HepG2 (cell line): ENCODE measurements around the gene DYRK2. TPM values are rescaled to one million over a fixed set of nuclear protein-coding genes. Genes with fewer than 3 reads are reported as not detected.

Experiments used
- ATAC-seq: fragments of 200-7000 bp; cut with Tn5 transposase; 3 replicates; pipeline ENCODE4 v1.9.1; 2020; ENCODE audit warnings: mild to moderate bottlenecking, moderate library complexity
- BruUV-seq: library from RNA; stranded (reverse); fragments of 400-500 nt; replicated peaks from 2 replicates; lab custom pipeline; 2021; lab: Mats Ljungman, UMichigan
- CTCF ChIA-PET: fragments of 300-600 bp; formaldehyde crosslinking; extraction: SDS; loops from one replicate; lab custom pipeline; 2021; ENCODE audit warnings: low total read pairs, inconsistent platforms, low intra/inter-chr PET ratio; lab: Yijun Ruan, JAX
- POLR2A ChIA-PET: fragments of 350-600 bp; sonication (Branson Sonifier 250); formaldehyde crosslinking; loops from one replicate; lab custom pipeline; 2020; ENCODE audit warnings: antibody characterized with exemption, inconsistent platforms; lab: Yijun Ruan, JAX
- DNase-seq: peaks from one replicate; pipeline ENCODE4 v3.0.0-alpha.2; 2015; ENCODE audit warnings: low spot score
- FAIRE-seq: peaks from 3 replicates; lab custom pipeline; 2011; peaks lifted over from hg19 to GRCh38; lab: Jason Lieb, UNC
- H2AFZ ChIP-seq: one replicate; pipeline ENCODE4 v1.6.1; 2011; ENCODE audit warnings: low read length, inconsistent platforms
- H3K27ac ChIP-seq: fragments of 300-600 bp; 3 replicates; pipeline ENCODE4 v1.8.0; 2011; ENCODE audit warnings: mixed run types, mild to moderate bottlenecking, mixed read lengths, low read length, inconsistent platforms; ENCODE audit not compliant: insufficient read depth; ENCODE audit errors: extremely low read length
- H3K27me3 ChIP-seq, 2 experiments: fragments of 200-600 bp in 1 of 2; 2 replicates in 1 of 2; 3 replicates in 1 of 2; pipeline versions ENCODE4 v1.6.0 to v1.8.0; 2011; ENCODE audit warnings: low read length in 2 of 2, mild to moderate bottlenecking in 2 of 2, moderate library complexity in 2 of 2, inconsistent platforms in 1 of 2; ENCODE audit not compliant: insufficient read depth in 2 of 2, control insufficient read depth in 1 of 2
- H3K36me3 ChIP-seq, 2 experiments: fragments of 200-600 bp in 1 of 2; replicated peaks in 1 of 2; 2 replicates in 1 of 2; 3 replicates in 1 of 2; pipeline versions ENCODE4 v1.5.1 to v1.8.0; 2011; ENCODE audit warnings: low read length in 2 of 2, inconsistent platforms in 1 of 2; ENCODE audit not compliant: insufficient read depth in 2 of 2, control insufficient read depth in 1 of 2
- H3K4me1 ChIP-seq: 2 replicates; pipeline ENCODE4 v1.5.1; 2012; ENCODE audit warnings: low read length, inconsistent platforms; ENCODE audit not compliant: insufficient read depth
- H3K4me2 ChIP-seq: 2 replicates; pipeline ENCODE4 v1.6.0; 2011; ENCODE audit warnings: low read depth, low read length, inconsistent platforms
- H3K4me3 ChIP-seq, 3 experiments: fragments of 200-600 bp in 1 of 3; sonication (generic), shearing (Covaris generic) in 1 of 3; replicated peaks in 1 of 3; 2 replicates each; pipeline ENCODE4 v1.5.1; 2011 to 2016; ENCODE audit warnings: low read length in 3 of 3, inconsistent platforms in 2 of 3, low read depth in 2 of 3, mild to moderate bottlenecking in 2 of 3, control low read depth in 1 of 3, mixed read lengths in 1 of 3; ENCODE audit not compliant: insufficient read depth in 1 of 3
- H3K79me2 ChIP-seq: one replicate; pipeline ENCODE4 v1.6.1; 2011; ENCODE audit warnings: low read length, inconsistent platforms; ENCODE audit not compliant: insufficient read depth
- H3K9ac ChIP-seq: 2 replicates; pipeline ENCODE4 v1.6.0; 2011; ENCODE audit warnings: mild to moderate bottlenecking, low read depth, low read length, inconsistent platforms; ENCODE audit not compliant: insufficient read depth
- H3K9me3 ChIP-seq: 2 replicates; pipeline ENCODE4 v1.5.1; 2012; ENCODE audit warnings: mild to moderate bottlenecking, low read length
- H4K20me1 ChIP-seq: 2 replicates; pipeline ENCODE4 v1.6.0; 2011; ENCODE audit warnings: inconsistent platforms, mild to moderate bottlenecking, low read length, moderate library complexity; ENCODE audit not compliant: insufficient read depth
- ESRRA ChIP-seq: sonication (generic); formaldehyde crosslinking; IDR thresholded peaks from 2 replicates; pipeline ENCODE4 v1.5.1; 2020; ENCODE audit warnings: mild to moderate bottlenecking, low read depth, missing genetic modification reagents
- MEF2D ChIP-seq: sonication (generic); formaldehyde crosslinking; IDR thresholded peaks from 2 replicates; pipeline ENCODE4 v1.5.1; 2020; ENCODE audit warnings: mild to moderate bottlenecking, missing genetic modification reagents
- MEIS2 ChIP-seq: sonication (generic); formaldehyde crosslinking; IDR thresholded peaks from 2 replicates; pipeline ENCODE4 v1.9.0; 2021; ENCODE audit warnings: mild to moderate bottlenecking, missing genetic modification reagents
- NFE2L1 ChIP-seq: sonication (generic); formaldehyde crosslinking; IDR thresholded peaks from 2 replicates; pipeline ENCODE4 v1.4.0; 2020; ENCODE audit warnings: missing genetic modification reagents, mild to moderate bottlenecking, borderline replicate concordance
- POLR2AphosphoS2 ChIP-seq: IDR thresholded peaks from 2 replicates; pipeline ENCODE4 v1.6.1; 2011; ENCODE audit warnings: low read depth, low read length, improper control_type of control experiment
- RERE ChIP-seq: IDR thresholded peaks from 2 replicates; pipeline ENCODE4 v1.6.1; 2016; ENCODE audit warnings: low read depth, missing genetic modification reagents, missing compliant biosample characterization
- STAG1 ChIP-seq: sonication (generic); formaldehyde crosslinking; IDR thresholded peaks from 2 replicates; pipeline ENCODE4 v1.4.0; 2020; ENCODE audit warnings: missing genetic modification reagents
- TCF7L2 ChIP-seq: IDR thresholded peaks from 2 replicates; pipeline ENCODE4 v1.6.1; 2011; ENCODE audit warnings: mild to moderate bottlenecking, low read depth, low read length, moderate library complexity
- ZBTB7B ChIP-seq: sonication (generic); formaldehyde crosslinking; IDR thresholded peaks from 2 replicates; pipeline ENCODE4 v1.4.0; 2020; ENCODE audit warnings: missing genetic modification reagents
- ZBTB8A ChIP-seq: sonication (generic); formaldehyde crosslinking; IDR thresholded peaks from 2 replicates; pipeline ENCODE4 v1.4.0; 2020; ENCODE audit warnings: mild to moderate bottlenecking, low read depth, missing genetic modification reagents, borderline replicate concordance
- ZNF234 ChIP-seq: sonication (generic); formaldehyde crosslinking; conservative IDR thresholded peaks from 2 replicates; pipeline ENCODE4 v1.5.1; 2020; ENCODE audit warnings: mild to moderate bottlenecking, missing genetic modification reagents
- ZNF652 ChIP-seq: IDR thresholded peaks from 2 replicates; pipeline ENCODE4 v1.6.1; 2016; ENCODE audit warnings: low read depth, borderline replicate concordance
- ZNF839 ChIP-seq: sonication (generic); formaldehyde crosslinking; IDR thresholded peaks from 2 replicates; pipeline ENCODE4 v1.4.0; 2020; ENCODE audit warnings: missing genetic modification reagents, mild to moderate bottlenecking, borderline replicate concordance
- ZSCAN29 ChIP-seq: sonication (generic); formaldehyde crosslinking; conservative IDR thresholded peaks from 2 replicates; pipeline ENCODE4 v1.4.0; 2020; ENCODE audit warnings: mild to moderate bottlenecking, missing genetic modification reagents
- WGBS: methylation state at CpG from one replicate; pipeline ENCODE4 v1.1.6; 2017; ENCODE audit warnings: low lambda C conversion rate; 5-methylcytosine and 5-hydroxymethylcytosine counted together
- in situ Hi-C: cut with HindIII; loops from 2 replicates; pipeline ENCODE4 v1.10.0; 2017; ENCODE audit warnings: low pct_unique_long_range_greater_than_20kb; ENCODE audit not compliant: extremely low pct_ligation_motif_present
- intact Hi-C: fragments of 100-400 bp; cut with micrococcal nuclease; formaldehyde crosslinking; loops from one replicate; pipeline ENCODE4 v1.10.0; 2022; ENCODE audit not compliant: unreplicated experiment
- polyA plus RNA-seq, 8 experiments: library from polyadenylated mRNA; depleted of rRNA in 3 of 8; stranded (reverse) in 7 of 8; unstranded in 1 of 8; fragments of >200 nt; fragmentation: Illumina TruSeq in 4 of 8; extraction: Trizol in 4 of 8; gene quantifications; 2 replicates each; pipeline versions ENCODE4 v1.2.1 to v1.2.3, GENCODE V29; 2011 to 2016; ENCODE audit warnings: low read depth in 4 of 8, missing spikeins in 1 of 8, mixed read lengths in 1 of 8; ENCODE audit not compliant: insufficient read depth in 1 of 8
- total RNA-seq, 5 experiments: library from RNA; depleted of rRNA; stranded (reverse); fragments of >200 nt; fragmentation: Illumina TruSeq; extraction: Trizol; gene quantifications; 2 replicates each; pipeline ENCODE4 v1.2.3, GENCODE V29; 2016; ENCODE audit warnings: low read depth in 1 of 5

DYRK2 gene
- total and polyA plus RNA-seq, 2 of the 13 experiments (the other 11 are each of a cell fraction or from before 2014, with no cell fraction given): 8.2 to 11.5 TPM

GRCh38 chr12:67659292-67659691 lies 10.7 kb downstream of the DYRK2 start:
- H3K27me3 ChIP-seq: no peaks in the 10 kb centered on the region
- WGBS: 96% methylated on average over 4 of the region's 4 CpGs
- no peaks in the 10 kb centered on the region for H3K9me3 ChIP-seq
- no peak overlapping the region for H2AFZ ChIP-seq
- ATAC-seq (no peak), FAIRE-seq (no peak), DNase-seq (no peak)
- no peak overlapping the region for H3K4me2 ChIP-seq
- no peak overlapping the region for H3K4me3 ChIP-seq
- in situ Hi-C loops (no loop called here), intact Hi-C loops (no loop called here)
- H3K79me2 ChIP-seq: peaks cover 14% of the 10 kb centered on the region
- BruUV-seq: no TSS peak
- CTCF ChIA-PET: no interaction called here
- no peaks in the 10 kb centered on the region for H3K4me1 ChIP-seq
- no peak overlapping the region for H3K27ac ChIP-seq
- TF ChIP-seq MEIS2 (CRISPR knock-in tag): no peak
- no peak for TF ChIP-seq ZBTB8A (CRISPR knock-in tag)
- no peak for TF ChIP-seq ZNF234 (CRISPR knock-in tag)
- no peak for TF ChIP-seq ZNF839 (CRISPR knock-in tag)
- no peak for TF ChIP-seq TCF7L2
- TF ChIP-seq MEF2D (CRISPR knock-in tag): no peak
- no peak for TF ChIP-seq RERE (CRISPR knock-in tag)
- TF ChIP-seq STAG1: no peak
- TF ChIP-seq POLR2AphosphoS2: no peak
- TF ChIP-seq ZNF652: no peak
- TF ChIP-seq ZBTB7B (CRISPR knock-in tag): no peak
- TF ChIP-seq NFE2L1: no peak
- no peak for TF ChIP-seq ESRRA (CRISPR knock-in tag)
- no peak for TF ChIP-seq ZSCAN29 (CRISPR knock-in tag)
- TF ChIP-seq, all 625 proteins: peak for 0
- Histone ChIP-seq H4K20me1 (no peaks in the 10 kb centered on the region), H3K9ac (no peak overlapping the region), H3K36me3 (peaks cover 11 to 25% of the 10 kb centered on the region in 2 experiments; a peak in 4 of 5 replicates)
- POLR2A ChIA-PET: no interaction called here
